ENCODE results near the gene CFAP45.

CFAP45 gene

DNA sequence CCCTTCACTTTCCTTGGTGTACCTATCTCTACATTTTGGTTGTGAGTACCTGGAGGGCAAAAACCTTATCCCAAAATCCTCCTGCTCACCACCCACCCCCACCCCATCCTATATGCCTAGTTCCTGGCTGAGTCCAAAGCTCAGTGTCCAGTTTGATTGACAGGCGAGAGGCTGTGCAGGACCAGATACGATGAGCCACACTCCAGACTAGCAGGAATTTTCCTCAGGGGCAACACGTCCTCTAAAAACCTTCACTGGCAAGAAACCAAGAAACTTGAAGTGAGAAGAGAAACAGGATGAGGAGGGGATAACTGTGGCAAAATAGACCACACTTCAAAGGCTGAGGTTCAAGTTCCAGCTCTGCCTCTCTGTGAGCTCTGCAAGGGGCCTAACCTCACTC is 74.4 kb downstream of the CFAP45 start:
- no peak for DNase-seq (ENCODE audit: low read depth)

DNA sequence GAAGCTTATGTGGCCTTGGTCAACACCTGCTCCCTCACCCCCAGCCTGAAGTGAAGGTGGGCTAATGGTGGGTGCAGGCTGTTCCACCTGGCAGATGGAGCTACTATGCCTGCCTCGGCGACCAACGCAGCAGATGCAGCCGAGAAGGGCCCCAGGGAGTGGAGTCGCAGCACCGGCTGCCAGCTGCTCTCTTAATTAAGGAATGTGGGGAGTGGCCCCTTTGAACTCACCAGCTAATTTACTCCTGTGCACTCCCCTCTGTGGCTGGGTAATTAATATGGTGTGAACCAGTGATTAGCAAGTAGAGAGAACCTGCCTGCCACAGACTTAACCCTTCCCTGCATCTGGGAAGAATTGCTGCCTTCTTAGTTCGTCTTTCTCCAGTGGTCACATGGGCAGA is 76.6 kb downstream of the CFAP45 start:
- no peak for DNase-seq (ENCODE audit: low read depth)

Measured in activated gamma-delta T cell treated with anti-CD3 and anti-CD28 coated beads, Interleukin-2, amount 50 U/mL, for 16 hours (primary cell).